NCI-H1105 treated with DMSO at 0.1 percent for 48 hours (cell line): ENCODE measurements around the gene RPA3.

Experiments used
- DNase-seq: peaks from one replicate; lab custom pipeline; 2025; lab: John Stamatoyannopoulos, UW

The RPA3 gene

GRCh38 chr7:7732621-7733281 is 14.3 kb upstream of the RPA3 start:
- no peak for DNase-seq

- no peak for DNase-seq
These were observed 13.3 kb upstream of the RPA3 start for GRCh38 chr7:7731732-7732131.

- DNase-seq: no peak
These were observed 2.6 kb upstream of the RPA3 start for GRCh38 chr7:7720750-7721621.

- peak; percentile 85 for DNase-seq
These were observed 1.8 kb upstream of the RPA3 start for GRCh38 chr7:7720193-7720592.

GRCh38 chr7:7719236-7719635 is 829 bp upstream of the RPA3 start:
- DNase-seq: peak; percentile 99

GRCh38 chr7:7713730-7714129 is 4.7 kb downstream of the RPA3 start:
- DNase-seq: no peak

GRCh38 chr7:7710469-7710868 is 7.9 kb downstream of the RPA3 start:
- DNase-seq: no peak

GRCh38 chr7:7709291-7709690 is 9.1 kb downstream of the RPA3 start:
- DNase-seq: no peak

GRCh38 chr7:7707806-7708205 is 10.6 kb downstream of the RPA3 start:
- DNase-seq: no peak

- no peak for DNase-seq
These were observed 11.2 kb downstream of the RPA3 start for GRCh38 chr7:7707246-7707645.

GRCh38 chr7:7706556-7707172 is 11.7 kb downstream of the RPA3 start:
- no peak for DNase-seq

- no peak for DNase-seq
These were observed 12.3 kb downstream of the RPA3 start for GRCh38 chr7:7706101-7706511.

GRCh38 chr7:7705318-7705717 is 13.1 kb downstream of the RPA3 start:
- no peak for DNase-seq

GRCh38 chr7:7704867-7705266 is 13.5 kb downstream of the RPA3 start:
- DNase-seq: no peak

- no peak for DNase-seq
These were observed 15.0 kb downstream of the RPA3 start for GRCh38 chr7:7703427-7703826.

GRCh38 chr7:7702826-7703225 is 15.6 kb downstream of the RPA3 start:
- DNase-seq: peak; percentile 91

- no peak for DNase-seq
These were observed 16.9 kb downstream of the RPA3 start for GRCh38 chr7:7701527-7701926.

GRCh38 chr7:7699970-7700369 is 18.4 kb downstream of the RPA3 start:
- no peak for DNase-seq

- DNase-seq: no peak
These were observed 19.0 kb downstream of the RPA3 start for GRCh38 chr7:7699380-7699779.

GRCh38 chr7:7698930-7699329 is 19.5 kb downstream of the RPA3 start:
- no peak for DNase-seq

- DNase-seq: no peak
These were observed 21.8 kb downstream of the RPA3 start for GRCh38 chr7:7696458-7697119.

- DNase-seq: no peak
These were observed 23.1 kb downstream of the RPA3 start for GRCh38 chr7:7695111-7695817.
